EL (cell line): ENCODE measurements around the gene SH3RF2.
"Not testable (repeated sequence)": the region's sequence is repeated elsewhere in the genome, so short reads cannot be mapped to it uniquely, and the experiment has no call there.

Experiments used
- DNase-seq: peaks from one replicate; pipeline ENCODE4 v3.0.0-alpha.2; 2016

The SH3RF2 gene

DNA sequence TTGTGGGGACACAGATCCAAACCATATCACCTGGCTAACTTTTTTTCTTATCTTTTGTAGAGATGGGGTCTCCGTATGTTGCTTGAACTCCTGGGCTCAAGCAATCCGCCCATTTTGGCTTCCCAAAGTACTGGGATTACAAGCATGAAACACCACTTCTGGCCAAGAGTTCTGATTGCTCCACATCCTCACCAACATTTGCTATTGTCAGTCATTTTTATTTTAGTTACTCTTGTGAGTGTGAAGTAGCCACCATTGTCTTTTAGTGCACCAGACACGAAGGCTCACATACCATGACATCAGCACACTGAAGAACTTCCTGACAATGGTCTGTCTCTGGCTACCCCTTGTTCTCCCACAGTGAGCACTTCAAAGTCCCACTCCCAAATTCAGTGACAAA, 151.7 kb downstream of the SH3RF2 start:
- no peak for DNase-seq

DNA sequence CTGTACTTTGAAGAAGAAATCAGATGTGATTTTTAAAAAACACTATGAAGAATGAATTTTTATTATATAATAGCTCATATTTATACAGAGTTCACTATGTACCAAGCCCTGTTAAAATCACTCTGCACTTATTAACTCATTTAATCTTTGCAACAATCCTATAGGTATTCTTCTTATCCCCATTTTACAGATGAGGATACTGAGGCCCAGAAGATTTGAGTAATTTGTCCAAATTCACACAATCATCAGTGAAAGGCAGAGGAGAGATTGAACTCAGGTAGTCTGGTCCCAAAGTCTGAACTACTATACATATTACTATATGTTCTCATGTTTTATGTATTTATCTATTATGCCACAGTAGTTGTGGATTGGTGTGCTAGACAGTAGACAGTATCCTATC, 152.9 kb downstream of the SH3RF2 start:
- DNase-seq = no peak

GRCh38 chr5:146091881-146092280, 155.5 kb downstream of the SH3RF2 start:
- DNase-seq = no peak

- DNase-seq = no peak
These were observed 161.7 kb downstream of the SH3RF2 start for GRCh38 chr5:146098047-146098446.

DNA sequence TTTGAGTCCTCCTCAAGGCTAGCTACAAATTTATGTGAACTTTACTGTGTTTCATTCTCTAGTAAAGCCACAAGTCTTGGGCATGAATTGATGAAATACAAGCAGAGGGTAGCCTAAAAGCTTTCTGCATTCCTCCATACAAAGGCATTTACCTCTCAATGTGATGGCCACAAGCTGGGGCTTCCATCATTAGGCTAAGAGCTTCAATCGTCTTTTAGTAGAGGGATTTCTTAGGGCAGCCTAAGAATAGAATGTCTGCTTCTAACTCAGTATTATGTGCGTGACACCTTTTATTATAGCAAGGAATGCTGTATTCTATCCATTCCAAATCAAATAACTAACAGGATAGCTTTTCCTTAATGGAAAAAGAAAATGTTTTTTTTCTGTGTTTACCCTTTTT, 165.3 kb downstream of the SH3RF2 start:
- DNase-seq = no peak

DNA sequence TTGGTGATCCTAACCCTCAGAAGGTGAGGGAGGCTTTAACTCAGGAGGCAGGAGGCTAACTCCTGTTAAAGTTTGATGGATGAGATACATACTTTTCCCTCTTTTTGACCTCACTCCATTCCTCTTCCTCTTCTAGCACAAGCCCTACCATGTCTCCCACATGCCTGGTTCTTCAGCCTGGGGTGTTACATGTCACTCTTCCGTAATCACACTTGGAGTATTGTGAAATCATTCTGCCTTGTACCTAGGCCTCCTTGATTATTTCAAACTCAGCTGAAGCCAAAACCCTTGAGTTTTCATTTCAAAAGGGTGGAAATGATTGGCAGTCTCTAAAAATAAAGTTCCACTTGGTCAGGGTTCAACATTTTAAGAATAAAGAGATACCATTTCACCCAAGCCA, 167.2 kb downstream of the SH3RF2 start:
- no peak for DNase-seq

DNA sequence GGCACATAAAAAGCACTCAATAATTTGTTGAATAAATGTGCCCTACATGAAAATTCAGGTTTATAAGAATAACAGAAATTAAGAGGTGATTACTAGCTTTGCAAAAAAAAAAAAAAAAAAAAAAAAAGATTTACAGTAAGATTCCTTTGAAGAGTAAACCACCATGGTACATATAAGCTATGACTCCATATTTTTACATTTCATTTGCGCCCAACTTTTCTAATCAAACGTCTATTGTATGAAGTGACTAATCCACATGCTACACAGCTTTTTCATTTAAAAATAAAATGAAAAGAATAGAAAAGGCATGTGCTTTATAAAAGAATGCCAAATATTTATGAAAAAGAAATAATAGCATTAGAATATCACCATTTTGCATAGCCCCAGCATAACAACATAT, 169.1 kb downstream of the SH3RF2 start, which contains the start of gene PLAC8L1:
Gene PLAC8L1 (minus strand): TSS at position 101 of the 400 bp plus-strand sequence. CDS start 1,266 bp downstream, outside the sequence.
- DNase-seq = no peak

GRCh38 chr5:146107901-146108300, 171.5 kb downstream of the SH3RF2 start:
- peak; percentile 20 for DNase-seq

DNA sequence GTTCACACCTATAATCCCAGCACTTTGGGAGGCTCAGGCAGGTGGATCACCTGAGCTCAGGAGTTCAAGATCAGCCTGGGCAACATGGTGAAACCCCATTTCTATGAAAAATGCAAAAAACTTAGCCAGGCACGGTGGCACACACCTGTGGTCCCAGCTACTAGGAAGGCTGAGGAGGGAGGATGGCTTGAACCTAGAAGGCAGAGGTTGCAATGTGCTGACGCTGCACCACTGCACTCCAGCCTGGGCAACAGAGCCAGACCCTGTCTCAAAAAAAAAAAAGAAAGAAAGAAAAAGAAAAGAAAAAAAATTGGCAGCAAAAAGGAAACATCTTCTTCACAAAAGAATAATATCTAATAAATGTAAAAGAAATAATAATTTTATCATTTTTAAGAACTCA, 172.5 kb downstream of the SH3RF2 start:
- not testable (repeated sequence) for DNase-seq

- DNase-seq = no peak
These were observed 173.0 kb downstream of the SH3RF2 start for GRCh38 chr5:146109379-146109778.

DNA sequence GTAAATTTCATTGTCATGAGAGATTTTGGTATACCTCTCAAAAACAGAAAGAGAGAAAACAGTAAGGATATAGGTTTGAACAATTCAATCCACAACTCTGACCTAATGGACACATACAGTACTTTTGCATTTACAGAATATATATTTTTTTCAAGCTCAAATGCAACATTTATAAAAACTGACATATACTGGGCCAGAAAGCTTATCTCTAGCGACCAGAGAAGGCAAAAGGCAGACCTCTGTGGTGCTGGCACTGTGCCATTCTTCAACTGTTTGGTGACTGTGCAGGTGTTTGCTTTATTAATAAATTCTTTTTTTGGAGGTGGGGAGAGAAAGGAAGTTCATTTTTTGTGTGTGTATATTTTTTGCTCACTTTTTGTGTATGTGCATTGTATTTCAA, 175.0 kb downstream of the SH3RF2 start:
- no peak for DNase-seq

GRCh38 chr5:146112476-146112875, 176.1 kb downstream of the SH3RF2 start:
- no peak for DNase-seq
